ENCODE measurements around the gene CHST8. TPM values are rescaled to one million over a fixed set of nuclear protein-coding genes. Genes with fewer than 3 reads are reported as not detected.

CHST8 gene
- total RNA-seq, 1 experiment from 2014 or later: 2.3 TPM

- Histone ChIP-seq H3K36me3 (ENCODE audit: insufficient read depth, low read length, poor library complexity, severe bottlenecking) (no peaks in the 10 kb centered on the region), H3K27me3 (replicated peaks; ENCODE audit: insufficient read depth, low read depth, low read length, poor library complexity) (peaks cover 62% of the 10 kb centered on the region), H3K9me3 (ENCODE audit: low read depth, low read length, poor library complexity, severe bottlenecking) (no peaks in the 10 kb centered on the region), H3K4me3 (ENCODE audit: low read depth, low read length, poor library complexity, severe bottlenecking) (no peak overlapping the region), H3K4me1 (ENCODE audit: insufficient read depth, low read length, poor library complexity, severe bottlenecking) (no peaks in the 10 kb centered on the region), H3K27ac (ENCODE audit: low read depth, low read length, poor library complexity, severe bottlenecking) (no peak overlapping the region)
- no TSS peak for BruUV-seq (replicated peaks)
- TF ChIP-seq CTCF (conservative IDR thresholded peaks at IDR 0.05; ENCODE audit: low read depth, low read length) (no peak), EZH2 (IDR thresholded peaks at IDR 0.05; ENCODE audit: borderline replicate concordance, low read depth, low read length, poor library complexity, severe bottlenecking) (no peak)
- intact Hi-C loops (cut with micrococcal nuclease; ENCODE audit: unreplicated experiment): no loop called here
- POLR2A ChIA-PET (ENCODE audit: low non-redundant PET): no interaction called here
- DNase-seq (ENCODE audit: low spot score): peak; percentile 60
- CTCF ChIA-PET: no interaction called here
These were observed 62.3 kb downstream of the CHST8 start for GRCh38 chr19:33683881-33684537.

- Histone ChIP-seq H3K36me3 (ENCODE audit: insufficient read depth, low read length, poor library complexity, severe bottlenecking) (no peaks in the 10 kb centered on the region), H3K27ac (ENCODE audit: low read depth, low read length, poor library complexity, severe bottlenecking) (no peak overlapping the region), H3K4me1 (ENCODE audit: insufficient read depth, low read length, poor library complexity, severe bottlenecking) (no peaks in the 10 kb centered on the region), H3K9me3 (ENCODE audit: low read depth, low read length, poor library complexity, severe bottlenecking) (no peaks in the 10 kb centered on the region), H3K27me3 (replicated peaks; ENCODE audit: insufficient read depth, low read depth, low read length, poor library complexity) (peaks cover 58% of the 10 kb centered on the region), H3K4me3 (ENCODE audit: low read depth, low read length, poor library complexity, severe bottlenecking) (no peak overlapping the region)
- intact Hi-C loops (cut with micrococcal nuclease; ENCODE audit: unreplicated experiment): no loop called here
- CTCF ChIA-PET: no interaction called here
- no TSS peak for BruUV-seq (replicated peaks)
- POLR2A ChIA-PET (ENCODE audit: low non-redundant PET): no interaction called here
- no peak for DNase-seq (ENCODE audit: low spot score)
- TF ChIP-seq EZH2 (IDR thresholded peaks at IDR 0.05; ENCODE audit: borderline replicate concordance, low read depth, low read length, poor library complexity, severe bottlenecking) (peak; percentile 67), CTCF (conservative IDR thresholded peaks at IDR 0.05; ENCODE audit: low read depth, low read length) (no peak)
These were observed 62.9 kb downstream of the CHST8 start for GRCh38 chr19:33684538-33685232.

- no TSS peak for BruUV-seq (replicated peaks)
- no peaks in the 10 kb centered on the region for H3K4me1 ChIP-seq (ENCODE audit: insufficient read depth, low read length, poor library complexity, severe bottlenecking)
- H3K4me3 ChIP-seq (ENCODE audit: low read depth, low read length, poor library complexity, severe bottlenecking): no peak overlapping the region
- H3K27ac ChIP-seq (ENCODE audit: low read depth, low read length, poor library complexity, severe bottlenecking): no peak overlapping the region
- no peaks in the 10 kb centered on the region for H3K36me3 ChIP-seq (ENCODE audit: insufficient read depth, low read length, poor library complexity, severe bottlenecking)
- TF ChIP-seq EZH2 (IDR thresholded peaks at IDR 0.05; ENCODE audit: borderline replicate concordance, low read depth, low read length, poor library complexity, severe bottlenecking) (no peak), CTCF (conservative IDR thresholded peaks at IDR 0.05; ENCODE audit: low read depth, low read length) (no peak)
- DNase-seq (ENCODE audit: low spot score): no peak
- peaks cover 49% of the 10 kb centered on the region for H3K27me3 ChIP-seq (replicated peaks; ENCODE audit: insufficient read depth, low read depth, low read length, poor library complexity)
- ChIA-PET CTCF (no interaction called here), POLR2A (ENCODE audit: low non-redundant PET) (no interaction called here)
- H3K9me3 ChIP-seq (ENCODE audit: low read depth, low read length, poor library complexity, severe bottlenecking): no peaks in the 10 kb centered on the region
- intact Hi-C loops (cut with micrococcal nuclease; ENCODE audit: unreplicated experiment): no loop called here
These were observed 63.8 kb downstream of the CHST8 start for GRCh38 chr19:33685541-33685940.

All from A673 (cell line).